HG03439 (cell line): Measurements from ENCODE around the gene MOB4.
"Not testable (repeated sequence)": the region's sequence is repeated elsewhere in the genome, so short reads cannot be mapped to it uniquely, and the experiment has no call there.

Source experiments
- ATAC-seq: cut with Tn5 transposase; IDR thresholded peaks from one replicate; pipeline ENCODE4 v1.9.1; 2021; ENCODE audit warnings: mild to moderate bottlenecking, moderate library complexity; ENCODE audit not compliant: unreplicated experiment

Gene MOB4

DNA sequence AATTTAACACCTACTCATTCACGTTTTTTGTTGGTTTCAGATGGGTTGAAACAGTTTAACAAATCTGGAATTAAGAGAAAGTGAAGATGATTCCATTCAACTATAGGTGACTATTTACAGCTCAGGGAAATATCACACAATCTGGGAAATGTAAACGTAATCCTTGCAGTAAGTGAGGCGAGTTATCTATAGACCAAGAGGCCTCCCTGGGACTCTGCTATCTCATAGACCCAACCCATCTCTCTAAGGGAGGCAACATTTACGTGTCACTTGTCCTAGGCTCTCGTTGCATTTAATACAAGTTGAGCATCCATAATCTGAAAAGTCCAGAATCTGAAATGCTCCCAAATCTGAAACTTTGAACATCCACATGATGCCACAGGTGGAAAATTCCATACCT, 2.0 kb upstream of the MOB4 start:
- ATAC-seq: no peak

- no peak for ATAC-seq
These were observed 1.1 kb upstream of the MOB4 start for GRCh38 chr2:197514754-197515153.

GRCh38 chr2:197515315-197515738, 539 bp upstream of the MOB4 start:
- ATAC-seq: peak; percentile 3

GRCh38 chr2:197516393-197516761, 511 bp downstream of the MOB4 start:
- peak; percentile 15 for ATAC-seq

- no peak for ATAC-seq
These were observed 1.3 kb downstream of the MOB4 start for GRCh38 chr2:197517150-197517549.

DNA sequence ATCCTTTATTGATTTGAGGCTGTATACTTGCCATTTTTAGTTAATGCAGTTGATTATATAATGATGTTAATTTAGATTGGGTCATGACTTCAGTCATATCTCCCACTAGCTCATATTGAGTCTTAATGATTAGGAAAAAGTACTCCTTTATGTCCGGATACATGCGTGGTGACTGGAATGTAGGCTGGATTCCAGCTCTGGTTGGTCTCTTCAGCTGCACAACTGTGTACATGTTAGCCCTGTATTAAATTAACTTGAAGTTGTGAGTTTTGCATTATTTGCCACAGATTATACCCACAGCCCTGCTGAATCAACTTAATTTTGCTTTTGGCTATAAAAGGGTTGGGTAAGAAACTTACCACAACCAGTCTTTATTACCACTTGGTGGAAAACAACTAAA, 22.5 kb downstream of the MOB4 start:
- ATAC-seq: no peak

GRCh38 chr2:197539734-197540133, 23.9 kb downstream of the MOB4 start:
- no peak for ATAC-seq

DNA sequence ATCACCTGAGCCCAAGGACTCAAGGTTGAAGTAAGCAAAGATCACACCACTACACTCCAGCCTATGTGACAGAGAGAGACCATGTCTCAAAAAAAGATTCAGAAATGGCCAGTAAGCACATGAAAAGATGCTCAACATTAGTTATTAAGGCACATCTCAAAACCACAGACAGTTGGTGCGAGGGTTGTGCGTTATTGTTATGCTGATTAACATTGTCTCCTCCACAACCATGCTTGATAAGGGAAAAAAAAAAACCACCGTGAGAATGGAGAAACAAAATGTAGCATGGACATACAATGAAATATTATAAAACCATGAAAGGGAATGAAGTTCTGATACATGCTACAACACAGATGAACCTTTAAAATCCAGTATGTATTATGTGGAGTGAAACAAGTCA, 27.3 kb downstream of the MOB4 start:
- ATAC-seq: no peak

GRCh38 chr2:197547163-197547900, 31.5 kb downstream of the MOB4 start:
- ATAC-seq: no peak

DNA sequence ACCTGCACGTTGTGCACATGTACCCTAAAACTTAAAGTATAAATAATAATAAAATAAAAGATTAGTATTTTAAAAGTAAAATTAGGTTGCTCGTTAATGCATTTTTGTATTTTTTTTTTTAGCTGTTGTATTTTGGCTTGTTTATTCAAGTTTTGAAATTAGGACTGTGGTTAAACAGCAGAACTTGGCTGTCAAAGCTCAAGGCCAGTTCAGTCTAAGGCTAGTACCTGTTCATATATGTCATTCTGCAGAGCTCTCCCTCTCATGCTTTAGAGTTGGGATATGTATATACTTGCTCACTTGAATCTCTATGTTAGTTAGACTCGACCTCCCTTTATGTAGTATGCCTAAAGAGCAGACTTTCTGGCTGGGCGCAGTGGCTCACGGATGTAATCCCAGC, 32.7 kb downstream of the MOB4 start:
- ATAC-seq: no peak

DNA sequence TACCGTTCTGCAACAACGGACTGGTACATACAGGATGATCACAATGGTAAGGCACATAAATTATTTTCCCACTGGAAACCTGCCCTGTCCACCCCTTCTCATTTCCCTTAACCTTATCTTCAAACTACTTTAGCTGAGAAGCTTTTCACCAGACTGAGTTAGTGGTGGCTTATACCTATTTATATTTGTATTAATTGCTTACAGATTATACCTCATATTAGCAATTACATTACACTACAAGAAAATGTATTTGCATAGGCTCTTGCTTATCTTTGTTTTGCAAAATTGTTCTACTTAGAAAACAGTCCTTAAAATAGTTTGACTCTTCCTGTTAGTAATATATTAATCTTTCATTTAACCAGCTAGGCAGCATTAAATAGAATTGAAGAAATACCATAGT, 35.4 kb downstream of the MOB4 start:
- ATAC-seq: not testable (repeated sequence)

- no peak for ATAC-seq
These were observed 39.6 kb downstream of the MOB4 start for GRCh38 chr2:197555467-197555866.

GRCh38 chr2:197556456-197556855, 40.6 kb downstream of the MOB4 start:
- no peak for ATAC-seq

- no peak for ATAC-seq
These were observed 42.5 kb downstream of the MOB4 start for GRCh38 chr2:197558393-197558792.

DNA sequence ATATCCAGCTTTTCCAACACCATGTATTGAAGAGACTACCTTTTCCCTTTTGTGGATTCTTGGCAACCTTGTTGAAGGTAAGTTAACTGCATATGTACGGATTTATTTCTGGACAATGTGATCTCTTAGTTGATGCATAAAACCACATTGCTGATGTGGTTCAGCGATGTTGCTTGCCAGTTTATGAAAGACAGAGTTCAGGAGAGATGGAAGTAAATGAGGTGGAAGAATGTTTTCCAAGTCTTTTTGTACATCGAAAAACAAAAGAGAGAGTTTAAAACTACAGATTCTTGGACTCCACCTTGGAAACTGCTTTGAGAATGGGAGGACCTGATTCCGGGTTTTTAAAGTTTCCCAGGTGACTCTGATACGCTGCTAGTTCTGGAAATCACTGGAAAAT, 43.8 kb downstream of the MOB4 start:
- ATAC-seq: no peak

- no peak for ATAC-seq
These were observed 44.3 kb downstream of the MOB4 start for GRCh38 chr2:197560146-197560665.

DNA sequence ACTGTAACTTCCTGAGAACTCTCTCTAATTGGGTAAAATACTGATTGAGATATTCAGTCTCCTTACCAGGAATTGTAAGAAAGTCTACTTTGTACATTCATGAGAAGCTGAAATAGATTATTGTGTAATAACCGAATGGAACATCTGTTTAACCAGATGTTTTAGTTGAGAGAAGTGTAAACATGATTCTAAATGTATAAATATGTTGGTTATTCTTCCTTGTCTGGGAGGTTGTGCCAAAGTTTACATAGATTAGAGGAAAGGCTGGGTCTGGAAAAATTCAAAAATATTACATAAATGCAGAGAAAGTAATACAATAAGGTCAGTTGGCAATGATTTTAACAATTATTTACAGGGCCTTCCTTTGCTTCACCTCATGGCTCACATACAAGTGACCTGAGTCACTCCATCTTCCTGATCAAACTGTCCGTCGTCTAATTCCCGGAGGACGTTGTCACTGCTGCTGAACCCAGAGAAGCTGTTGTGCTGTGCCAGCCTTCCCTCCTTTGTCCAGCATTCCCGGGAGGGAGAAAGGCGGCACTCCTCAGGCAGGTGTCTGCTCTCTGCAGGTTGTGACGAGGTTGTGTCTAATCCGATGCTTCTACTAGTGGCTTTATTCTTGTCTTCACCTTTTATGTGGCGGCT, 55.9 kb downstream of the MOB4 start:
- no peak for ATAC-seq

DNA sequence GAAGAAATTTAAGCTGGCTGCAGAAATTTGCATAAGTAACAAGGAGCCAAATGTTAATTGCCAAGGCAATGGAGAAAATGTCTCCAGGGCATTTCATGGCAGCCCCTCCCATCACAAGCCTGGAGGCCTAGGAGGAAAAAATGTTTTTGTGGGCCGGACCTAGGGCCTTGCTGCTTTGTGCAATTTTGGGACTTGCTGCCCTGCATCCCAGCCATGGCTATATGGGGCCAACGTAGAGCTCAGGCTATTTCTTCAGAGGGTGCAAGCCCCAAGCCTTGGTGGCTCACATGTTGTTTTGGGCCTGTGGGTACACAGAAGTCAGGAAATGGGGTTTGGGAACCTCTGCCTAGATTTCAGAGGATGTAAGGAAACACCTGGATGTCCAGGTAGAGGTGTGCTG, 57.7 kb downstream of the MOB4 start:
- no peak for ATAC-seq

GRCh38 chr2:197575987-197576386, 60.1 kb downstream of the MOB4 start:
- no peak for ATAC-seq

- no peak for ATAC-seq
These were observed 60.8 kb downstream of the MOB4 start for GRCh38 chr2:197576631-197577030.

- no peak for ATAC-seq
These were observed 61.6 kb downstream of the MOB4 start for GRCh38 chr2:197577446-197577845.

- not testable (repeated sequence) for ATAC-seq
These were observed 62.4 kb downstream of the MOB4 start for GRCh38 chr2:197578294-197578693.
